Memory B cell (primary cell): Measurements from ENCODE around the gene STUM.
"Not testable (repeated sequence)": the region's sequence is repeated elsewhere in the genome, so short reads cannot be mapped to it uniquely, and the experiment has no call there.

Experiments used
- ATAC-seq: fragments of 150-1000 bp; cut with Tn5 transposase; 2 replicates; pipeline ENCODE4 v1.10.0; 2021; ENCODE audit warnings: low read depth, mild to moderate bottlenecking, moderate library complexity
- DNase-seq, 2 donors: peaks; one replicate each; pipeline ENCODE4 v3.0.0; 2022; ENCODE audit warnings: low spot score in 2 of 2
- H3K27ac Mint-ChIP-seq: one replicate; pipeline ENCODE4 v1.8.0; 2022; ENCODE audit warnings: mild to moderate bottlenecking, moderate library complexity, mixed read lengths
- H3K27me3 Mint-ChIP-seq: one replicate; pipeline ENCODE4 v1.8.0; 2022; ENCODE audit warnings: mixed read lengths
- H3K36me3 Mint-ChIP-seq: one replicate; pipeline ENCODE4 v1.8.0; 2022; ENCODE audit warnings: mild to moderate bottlenecking, mixed read lengths
- H3K4me1 Mint-ChIP-seq: one replicate; pipeline ENCODE4 v1.8.0; 2022; ENCODE audit warnings: mixed read lengths
- H3K4me3 Mint-ChIP-seq: one replicate; pipeline ENCODE4 v1.8.0; 2022; ENCODE audit warnings: mild to moderate bottlenecking, moderate library complexity, mixed read lengths
- H3K9me3 Mint-ChIP-seq: one replicate; pipeline ENCODE4 v1.8.0; 2022; ENCODE audit warnings: mixed read lengths

STUM gene, protein sequence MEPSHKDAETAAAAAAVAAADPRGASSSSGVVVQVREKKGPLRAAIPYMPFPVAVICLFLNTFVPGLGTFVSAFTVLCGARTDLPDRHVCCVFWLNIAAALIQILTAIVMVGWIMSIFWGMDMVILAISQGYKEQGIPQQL

DNA sequence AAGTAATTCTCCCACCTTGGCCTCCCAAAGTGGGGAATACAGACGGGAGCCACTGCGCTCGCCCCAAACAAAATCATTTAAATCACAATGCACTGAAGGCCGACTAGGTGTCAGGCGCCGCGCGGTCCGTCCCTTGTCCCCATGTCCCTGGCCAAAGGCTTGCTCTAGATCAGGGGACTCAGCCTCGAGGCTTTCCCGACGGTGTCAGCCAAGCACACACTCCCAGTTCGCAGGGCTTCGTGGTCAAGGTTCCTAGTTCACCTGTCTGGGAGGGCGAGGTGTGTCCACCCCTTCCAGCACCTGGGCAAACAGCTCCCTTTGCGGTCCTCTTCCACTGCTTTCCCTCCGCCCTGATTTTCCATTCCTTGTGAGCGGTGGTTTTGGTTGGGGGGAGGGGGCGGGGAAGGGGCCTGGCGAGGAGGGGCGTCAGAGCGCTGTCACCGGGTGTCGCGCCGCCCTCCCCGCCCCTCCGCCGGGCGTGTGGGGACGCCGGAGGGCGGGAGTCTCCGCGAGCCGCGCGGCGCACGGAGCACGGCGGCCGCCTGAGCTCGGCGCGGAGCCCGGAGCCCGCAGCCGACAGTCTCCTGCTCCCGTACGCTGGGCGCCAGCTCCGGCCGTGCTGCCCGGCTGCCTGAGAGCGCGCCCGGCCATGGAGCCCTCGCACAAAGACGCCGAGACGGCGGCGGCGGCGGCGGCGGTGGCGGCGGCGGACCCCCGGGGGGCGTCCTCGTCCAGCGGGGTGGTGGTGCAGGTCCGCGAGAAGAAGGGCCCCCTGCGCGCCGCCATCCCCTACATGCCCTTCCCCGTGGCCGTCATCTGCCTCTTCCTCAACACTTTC is at the start of gene STUM:
STUM (plus strand) TSS at position 509 of the 838 bp plus-strand sequence; CDS start at position 650, 141 bp downstream.
- Mint-ChIP-seq H3K36me3 (no peaks in the 10 kb centered on the region), H3K27me3 (peaks cover 7% of the 10 kb centered on the region), H3K4me1 (peaks cover 8% of the 10 kb centered on the region), H3K9me3 (no peaks in the 10 kb centered on the region), H3K4me3 (peak within 1 kb of the TSS; percentile 79), H3K27ac (no peak within 1 kb of the TSS)
- DNase-seq (peak in 1 of 2 donors; percentile 49), ATAC-seq (peak; percentile 34)

DNA sequence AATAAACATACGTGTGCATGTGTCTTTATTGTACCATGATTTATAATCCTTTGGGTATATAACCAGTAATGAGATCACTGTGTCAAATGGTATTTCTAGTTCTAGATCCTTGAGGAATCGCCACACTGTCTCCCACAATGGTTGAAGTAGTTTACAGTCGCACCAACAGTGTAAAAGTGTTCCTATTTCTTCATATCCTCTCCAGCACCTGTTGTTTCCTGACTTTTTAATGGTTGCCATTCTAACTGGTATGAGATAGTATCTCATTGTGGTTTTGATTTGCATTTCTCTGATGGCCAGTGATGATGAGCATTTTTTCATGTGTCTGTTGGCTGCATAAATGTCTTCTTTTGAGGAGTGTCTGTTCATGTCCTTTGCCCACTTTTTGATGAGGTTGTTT is 48.9 kb upstream of the STUM start:
- not testable (repeated sequence) for ATAC-seq, H3K4me1 Mint-ChIP-seq, H3K27me3 Mint-ChIP-seq, H3K9me3 Mint-ChIP-seq, DNase-seq, H3K4me3 Mint-ChIP-seq, H3K27ac Mint-ChIP-seq, H3K36me3 Mint-ChIP-seq

DNA sequence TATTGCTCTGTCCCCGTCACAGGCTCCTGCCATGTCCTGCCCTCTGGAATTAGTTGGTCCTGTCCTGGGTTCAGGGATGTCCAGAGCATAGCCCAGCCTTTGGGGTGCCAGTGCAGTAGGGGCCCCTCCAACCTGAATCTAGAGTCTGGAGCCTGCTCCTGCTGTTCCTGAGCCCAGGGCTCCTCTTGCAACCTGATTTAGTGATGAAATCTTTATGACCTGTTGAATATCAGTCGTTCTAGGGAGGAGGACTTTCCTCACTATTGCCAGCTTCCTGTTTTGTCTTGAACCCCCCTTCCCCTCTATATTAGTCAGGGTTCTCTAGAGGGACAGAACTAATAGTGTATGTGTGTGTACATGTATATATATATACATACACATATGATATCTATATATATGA is 42.5 kb upstream of the STUM start:
- H3K4me1 Mint-ChIP-seq, result no peaks in the 10 kb centered on the region
- no peak for DNase-seq
- H3K36me3 Mint-ChIP-seq, result peaks cover 3% of the 10 kb centered on the region
- H3K27ac Mint-ChIP-seq, result no peak overlapping the region
- peaks cover 15% of the 10 kb centered on the region for H3K27me3 Mint-ChIP-seq
- no peaks in the 10 kb centered on the region for H3K9me3 Mint-ChIP-seq
- ATAC-seq, result no peak
- H3K4me3 Mint-ChIP-seq, result no peak overlapping the region

DNA sequence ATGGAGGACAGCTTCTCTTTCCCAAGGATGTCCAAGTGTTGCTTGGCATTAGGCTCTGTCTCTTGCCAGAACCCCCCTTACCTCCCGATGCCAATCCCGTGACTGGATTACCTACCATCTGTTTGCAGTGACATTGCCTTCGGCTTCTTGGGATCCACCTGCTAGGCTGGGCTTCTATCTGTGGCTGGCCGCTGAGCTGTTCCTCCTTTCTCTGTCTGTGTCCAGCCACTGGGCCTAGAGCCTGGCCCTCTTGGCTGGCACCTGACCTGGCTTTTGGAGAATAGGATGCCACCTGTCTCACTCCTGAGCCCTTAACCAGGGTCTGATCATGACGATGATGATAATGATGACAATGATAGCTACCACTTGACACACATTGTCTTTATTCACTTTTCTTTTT is 41.6 kb upstream of the STUM start:
- Mint-ChIP-seq H3K27ac (no peak overlapping the region), H3K4me3 (no peak overlapping the region), H3K36me3 (peaks cover 3% of the 10 kb centered on the region), H3K4me1 (no peaks in the 10 kb centered on the region), H3K27me3 (peaks cover 18% of the 10 kb centered on the region), H3K9me3 (no peaks in the 10 kb centered on the region)
- DNase-seq (no peak), ATAC-seq (no peak)

DNA sequence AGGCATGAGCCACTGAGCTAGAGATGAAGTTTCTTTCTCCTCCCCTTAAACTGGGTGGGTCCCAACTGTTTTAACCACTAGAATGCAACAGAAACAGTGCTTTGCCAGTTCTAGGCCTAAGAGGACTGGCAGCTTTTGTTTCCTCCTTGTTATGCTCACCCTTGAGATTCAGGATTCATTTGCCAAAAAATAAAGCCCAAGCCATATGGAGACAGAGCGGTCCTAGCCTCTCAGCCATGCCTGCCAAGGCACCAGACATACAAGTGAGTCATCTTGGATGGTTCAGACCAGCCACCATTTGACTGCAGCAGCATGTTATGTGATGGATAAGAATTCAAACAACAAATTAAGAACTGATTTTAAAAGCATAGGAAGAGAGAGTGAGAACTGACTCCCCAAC is 38.1 kb upstream of the STUM start:
- H3K4me1 Mint-ChIP-seq, result no peaks in the 10 kb centered on the region
- H3K36me3 Mint-ChIP-seq, result peaks cover 3% of the 10 kb centered on the region
- ATAC-seq, result no peak
- H3K9me3 Mint-ChIP-seq, result no peaks in the 10 kb centered on the region
- no peak overlapping the region for H3K4me3 Mint-ChIP-seq
- H3K27me3 Mint-ChIP-seq, result peaks cover 17% of the 10 kb centered on the region
- no peak for DNase-seq
- H3K27ac Mint-ChIP-seq, result no peak overlapping the region

DNA sequence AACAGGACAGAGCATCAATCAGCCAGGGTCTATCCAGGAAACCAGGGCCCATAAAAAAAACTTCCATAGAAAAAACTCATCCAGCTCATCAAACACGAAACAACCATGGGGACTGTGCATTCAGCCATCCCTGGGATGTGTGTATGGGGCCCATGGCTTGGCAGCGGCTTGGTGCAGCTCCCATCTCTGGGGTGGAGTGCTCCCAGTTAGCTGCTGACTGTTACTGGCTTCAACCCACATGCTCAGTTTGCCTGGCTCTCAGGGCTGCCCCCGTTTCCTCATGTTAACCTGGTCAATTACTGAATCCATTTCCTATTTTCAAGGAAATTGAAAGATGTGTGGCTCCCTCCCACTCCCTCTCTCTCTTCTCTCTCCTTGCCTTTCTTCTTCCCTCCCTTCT is 37.3 kb upstream of the STUM start:
- Mint-ChIP-seq H3K4me3 (no peak overlapping the region), H3K27ac (no peak overlapping the region), H3K36me3 (peaks cover 3% of the 10 kb centered on the region), H3K27me3 (peaks cover 18% of the 10 kb centered on the region), H3K4me1 (no peaks in the 10 kb centered on the region), H3K9me3 (no peaks in the 10 kb centered on the region)
- ATAC-seq (no peak), DNase-seq (no peak)

DNA sequence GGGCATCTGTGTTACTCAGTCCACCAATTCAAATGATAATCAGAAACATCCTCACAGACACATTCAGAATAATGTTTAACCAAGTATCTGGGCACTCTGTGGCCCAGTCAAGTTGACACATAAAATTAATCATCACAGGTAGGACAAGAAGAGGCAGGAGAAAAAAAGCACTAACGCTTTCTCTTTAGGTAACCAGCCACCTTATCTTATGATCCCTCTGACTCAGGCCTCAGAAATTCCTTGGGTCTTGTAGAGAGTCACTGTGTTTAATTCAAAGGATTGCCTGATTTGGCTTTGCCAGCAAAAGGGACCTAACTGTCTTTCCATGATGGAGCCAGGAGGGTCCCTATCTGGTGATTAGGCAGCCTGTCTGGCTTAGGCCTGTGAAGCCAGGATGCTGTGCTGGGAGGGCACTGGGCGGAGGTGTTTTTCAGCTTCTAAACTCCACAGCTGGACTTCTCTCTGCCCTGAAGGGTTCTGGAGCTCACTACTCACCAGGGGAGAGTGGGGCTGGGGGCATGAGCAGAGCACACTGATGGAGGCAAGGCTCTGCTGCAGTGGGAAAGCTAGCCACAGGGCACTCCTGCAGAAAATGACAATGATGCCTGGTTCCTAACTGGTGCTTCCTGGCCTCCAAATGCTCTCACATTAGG is 36.4 kb upstream of the STUM start:
- H3K4me3 Mint-ChIP-seq, result no peak overlapping the region
- H3K36me3 Mint-ChIP-seq, result peaks cover 3% of the 10 kb centered on the region
- no peaks in the 10 kb centered on the region for H3K4me1 Mint-ChIP-seq
- H3K9me3 Mint-ChIP-seq, result no peaks in the 10 kb centered on the region
- ATAC-seq (no peak), DNase-seq (no peak)
- H3K27me3 Mint-ChIP-seq, result peaks cover 19% of the 10 kb centered on the region
- no peak overlapping the region for H3K27ac Mint-ChIP-seq

DNA sequence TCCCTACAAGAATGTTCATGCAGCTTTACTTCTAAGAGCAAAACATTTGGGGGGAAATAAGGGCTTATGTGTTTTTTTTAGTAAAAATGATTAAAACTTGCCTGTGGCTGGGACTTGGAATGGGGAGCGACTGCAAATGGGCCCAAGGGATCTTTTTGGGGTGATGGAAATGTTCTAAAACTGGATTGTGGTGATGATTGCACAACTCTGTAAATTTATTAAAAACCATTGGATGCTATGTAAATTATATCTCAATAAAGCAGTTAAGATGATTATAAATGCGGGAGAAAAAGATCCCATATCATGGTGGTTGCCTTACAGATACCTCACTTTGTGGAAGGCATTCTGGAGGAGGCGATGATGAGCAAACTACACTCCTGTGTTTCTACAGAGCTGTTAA is 30.2 kb upstream of the STUM start:
- DNase-seq, result no peak
- Mint-ChIP-seq H3K36me3 (no peaks in the 10 kb centered on the region), H3K27me3 (peaks cover 8% of the 10 kb centered on the region), H3K27ac (no peak overlapping the region), H3K4me1 (no peaks in the 10 kb centered on the region), H3K9me3 (no peaks in the 10 kb centered on the region), H3K4me3 (no peak overlapping the region)
- ATAC-seq, result no peak

DNA sequence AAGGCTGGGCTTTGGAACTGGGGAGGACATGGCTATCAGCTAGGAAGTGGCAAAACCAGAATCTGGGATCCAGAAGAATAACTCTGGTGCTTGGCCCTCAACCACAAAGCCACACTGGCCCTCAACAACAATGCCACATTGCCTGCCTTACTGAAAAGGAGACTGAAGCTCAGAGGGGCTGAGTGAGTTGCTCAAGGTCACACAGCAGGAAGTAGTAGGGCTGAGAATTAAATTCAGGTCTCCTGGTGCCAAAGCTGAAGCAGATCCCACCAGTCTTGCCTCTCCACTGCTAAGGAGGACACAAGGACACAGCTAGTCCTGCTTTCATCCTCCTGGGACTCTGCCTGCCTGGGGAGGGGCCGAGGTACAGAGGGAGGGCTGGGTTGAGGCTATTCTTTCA is 29.4 kb upstream of the STUM start:
- Mint-ChIP-seq H3K36me3 (no peaks in the 10 kb centered on the region), H3K4me1 (no peaks in the 10 kb centered on the region), H3K9me3 (no peaks in the 10 kb centered on the region), H3K27me3 (peaks cover 5% of the 10 kb centered on the region), H3K4me3 (no peak overlapping the region), H3K27ac (no peak overlapping the region)
- DNase-seq, result no peak
- ATAC-seq, result no peak

DNA sequence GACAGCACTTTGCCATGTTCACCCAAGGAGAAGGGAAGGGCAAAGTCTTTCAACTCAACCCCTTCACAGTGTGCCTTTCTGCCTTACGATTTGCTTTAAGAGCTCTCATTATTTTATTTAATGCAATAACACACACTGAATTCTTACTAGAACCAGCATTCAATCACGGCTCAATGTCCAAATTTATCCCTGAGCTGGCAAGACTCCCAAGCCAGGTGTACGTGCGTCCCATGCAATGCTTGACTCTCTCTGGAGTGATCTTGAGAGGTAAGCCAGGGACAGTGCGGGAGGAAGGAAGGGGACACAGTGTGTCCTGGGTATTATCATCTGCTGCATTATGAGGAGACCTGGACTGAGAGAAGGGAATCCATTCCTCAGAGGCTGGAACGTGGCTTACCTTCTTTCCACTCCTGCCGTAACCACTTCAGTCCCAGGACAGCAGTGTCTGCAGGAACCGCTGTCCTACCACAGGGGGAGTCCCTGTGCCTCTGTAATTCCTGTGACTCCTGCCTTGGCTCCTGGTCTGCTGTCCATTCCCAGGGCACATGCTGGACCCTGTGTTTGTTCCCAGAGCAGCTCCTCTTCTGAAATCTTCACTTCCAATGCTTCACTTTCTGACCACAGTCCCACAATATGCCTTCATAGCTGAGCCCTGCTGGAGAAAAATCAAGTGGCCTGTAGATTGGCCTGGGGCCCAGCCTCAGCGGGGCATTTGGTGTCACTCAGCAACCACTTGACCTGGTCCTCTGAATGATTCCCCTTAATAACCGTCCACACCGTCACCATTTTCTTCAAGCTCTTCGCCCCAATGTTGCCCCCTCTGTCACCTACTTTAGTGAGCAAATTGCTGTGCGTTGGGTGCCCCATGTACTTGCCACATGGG is 28.6 kb upstream of the STUM start:
- H3K27ac Mint-ChIP-seq, result no peak overlapping the region
- no peaks in the 10 kb centered on the region for H3K9me3 Mint-ChIP-seq
- peaks cover 5% of the 10 kb centered on the region for H3K27me3 Mint-ChIP-seq
- H3K4me3 Mint-ChIP-seq, result no peak overlapping the region
- DNase-seq (no peak), ATAC-seq (no peak)
- H3K36me3 Mint-ChIP-seq, result peaks cover 2% of the 10 kb centered on the region
- no peaks in the 10 kb centered on the region for H3K4me1 Mint-ChIP-seq

DNA sequence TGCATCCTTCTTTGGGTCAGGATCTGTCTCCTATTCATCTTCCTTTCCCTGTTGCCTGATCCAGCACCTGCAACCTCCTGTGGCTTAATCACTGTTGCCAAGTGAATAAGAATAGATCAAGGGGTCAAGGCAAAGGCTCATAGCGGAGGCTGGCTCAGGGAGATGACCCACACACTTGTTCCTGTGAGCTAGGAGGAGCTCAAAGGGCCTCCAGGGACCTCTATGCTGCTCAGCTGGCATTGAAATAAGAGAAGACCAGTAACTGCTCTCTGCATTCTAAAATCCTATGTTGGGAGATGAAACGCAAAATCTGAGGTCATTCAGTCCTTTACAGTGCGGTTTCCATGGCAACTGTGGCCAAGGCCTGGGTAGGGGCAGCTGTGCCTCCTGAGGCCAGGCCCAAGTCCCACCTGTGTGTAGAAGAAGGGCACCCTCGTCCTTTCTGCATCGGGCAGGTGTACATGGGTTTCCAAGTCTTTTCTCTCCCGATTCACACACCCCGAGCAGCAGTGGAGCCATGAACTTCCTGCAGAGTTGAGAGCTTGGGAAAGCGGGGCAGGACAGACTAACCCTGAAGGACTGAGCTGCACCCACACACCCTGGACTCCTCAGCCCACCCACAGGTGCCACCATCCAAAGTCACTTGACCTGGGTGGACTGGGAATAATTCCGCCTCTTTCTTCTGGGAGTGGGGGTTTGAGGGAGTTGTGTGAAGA is 27.8 kb upstream of the STUM start:
- H3K27me3 Mint-ChIP-seq, result peaks cover 5% of the 10 kb centered on the region
- H3K9me3 Mint-ChIP-seq, result no peaks in the 10 kb centered on the region
- DNase-seq, result no peak
- ATAC-seq, result no peak
- peaks cover 2% of the 10 kb centered on the region for H3K36me3 Mint-ChIP-seq
- H3K4me3 Mint-ChIP-seq, result no peak overlapping the region
- H3K4me1 Mint-ChIP-seq, result no peaks in the 10 kb centered on the region
- no peak overlapping the region for H3K27ac Mint-ChIP-seq

DNA sequence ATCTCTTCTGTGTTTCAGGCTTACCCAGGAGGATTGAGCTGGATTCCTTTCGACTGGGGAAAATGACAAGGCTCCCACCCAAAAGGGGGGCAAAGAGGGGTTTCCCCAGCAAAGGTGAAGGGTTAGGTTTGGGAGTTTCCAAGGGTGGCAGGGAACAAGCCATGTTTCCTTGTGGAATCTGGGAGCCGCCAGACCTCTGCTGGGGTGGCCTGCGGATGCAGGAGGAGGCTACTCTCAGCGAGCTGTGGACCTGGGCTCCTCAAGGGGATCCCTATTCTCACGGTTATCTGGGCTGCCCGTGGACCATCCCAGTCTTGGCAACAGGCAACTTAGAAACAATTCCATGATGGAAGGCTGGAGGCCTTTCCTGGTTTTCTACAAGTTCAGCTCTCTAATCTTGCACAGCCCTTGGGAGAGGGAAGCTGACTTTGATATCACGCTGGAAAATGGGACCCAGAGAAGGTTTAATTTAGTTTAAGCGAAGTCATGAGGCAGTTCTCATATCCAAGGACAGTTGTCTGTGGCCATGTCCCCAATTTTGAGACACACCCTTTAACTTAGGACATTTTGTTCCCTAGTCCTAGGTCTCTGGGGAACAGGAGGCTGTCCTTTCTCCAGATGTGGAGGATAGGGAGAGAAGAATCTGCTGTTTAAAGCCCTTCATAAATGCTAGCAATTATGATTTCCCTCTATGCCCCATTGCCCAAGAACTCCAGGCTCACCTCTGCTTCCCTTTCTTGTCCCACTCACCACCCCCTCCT is 24.7 kb upstream of the STUM start:
- peaks cover 1% of the 10 kb centered on the region for H3K9me3 Mint-ChIP-seq
- ATAC-seq (no peak), DNase-seq (no peak)
- peaks cover 3% of the 10 kb centered on the region for H3K4me1 Mint-ChIP-seq
- H3K36me3 Mint-ChIP-seq, result peaks cover 2% of the 10 kb centered on the region
- no peak overlapping the region for H3K4me3 Mint-ChIP-seq
- H3K27ac Mint-ChIP-seq, result no peak overlapping the region
- H3K27me3 Mint-ChIP-seq, result peaks cover 6% of the 10 kb centered on the region

DNA sequence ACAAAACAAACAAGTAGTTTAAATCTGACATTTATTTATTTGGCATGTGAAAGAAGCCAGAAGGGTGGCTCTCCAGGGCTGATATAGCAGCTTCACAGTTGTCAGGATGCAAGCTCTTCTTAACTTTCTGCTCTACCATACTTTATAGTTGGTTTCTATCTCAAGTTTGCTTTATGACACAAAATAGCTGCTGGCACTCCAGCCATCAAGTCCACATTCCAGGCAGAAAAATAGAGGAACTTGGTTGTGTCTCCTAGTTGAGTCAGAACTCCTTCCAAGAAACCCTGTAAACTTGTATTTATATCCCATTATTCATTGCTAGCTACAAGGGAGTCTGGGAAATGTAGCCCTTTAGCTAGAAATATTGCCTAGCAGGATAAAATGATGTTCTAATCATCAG is 24.0 kb upstream of the STUM start:
- ATAC-seq, result no peak
- Mint-ChIP-seq H3K36me3 (peaks cover 2% of the 10 kb centered on the region), H3K4me3 (no peak overlapping the region), H3K9me3 (peaks cover 1% of the 10 kb centered on the region), H3K27ac (no peak overlapping the region), H3K4me1 (peaks cover 3% of the 10 kb centered on the region), H3K27me3 (peaks cover 8% of the 10 kb centered on the region)
- no peak for DNase-seq
